SU-DHL-6 (cell line): ENCODE data around the gene ZNF469.

ENCODE experiments used
- EZH2phosphoT487 ChIP-seq: fragments of 200-600 bp; sonication (generic), shearing (Covaris generic); conservative IDR thresholded peaks from 2 replicates; pipeline ENCODE4 v1.6.1; 2018; ENCODE audit warnings: mild to moderate bottlenecking, antibody characterized with exemption, low read length, moderate library complexity, mixed read lengths
- TF ChIP-seq, protein P1 (sequence below): fragments of 200-600 bp; sonication (generic); IDR thresholded peaks from one replicate; pipeline ENCODE4 v1.5.1; 2017; ENCODE audit warnings: antibody characterized with exemption, mild to moderate bottlenecking, low read length, moderate library complexity; ENCODE audit not compliant: insufficient read depth, poor library complexity, severe bottlenecking

DNA sequence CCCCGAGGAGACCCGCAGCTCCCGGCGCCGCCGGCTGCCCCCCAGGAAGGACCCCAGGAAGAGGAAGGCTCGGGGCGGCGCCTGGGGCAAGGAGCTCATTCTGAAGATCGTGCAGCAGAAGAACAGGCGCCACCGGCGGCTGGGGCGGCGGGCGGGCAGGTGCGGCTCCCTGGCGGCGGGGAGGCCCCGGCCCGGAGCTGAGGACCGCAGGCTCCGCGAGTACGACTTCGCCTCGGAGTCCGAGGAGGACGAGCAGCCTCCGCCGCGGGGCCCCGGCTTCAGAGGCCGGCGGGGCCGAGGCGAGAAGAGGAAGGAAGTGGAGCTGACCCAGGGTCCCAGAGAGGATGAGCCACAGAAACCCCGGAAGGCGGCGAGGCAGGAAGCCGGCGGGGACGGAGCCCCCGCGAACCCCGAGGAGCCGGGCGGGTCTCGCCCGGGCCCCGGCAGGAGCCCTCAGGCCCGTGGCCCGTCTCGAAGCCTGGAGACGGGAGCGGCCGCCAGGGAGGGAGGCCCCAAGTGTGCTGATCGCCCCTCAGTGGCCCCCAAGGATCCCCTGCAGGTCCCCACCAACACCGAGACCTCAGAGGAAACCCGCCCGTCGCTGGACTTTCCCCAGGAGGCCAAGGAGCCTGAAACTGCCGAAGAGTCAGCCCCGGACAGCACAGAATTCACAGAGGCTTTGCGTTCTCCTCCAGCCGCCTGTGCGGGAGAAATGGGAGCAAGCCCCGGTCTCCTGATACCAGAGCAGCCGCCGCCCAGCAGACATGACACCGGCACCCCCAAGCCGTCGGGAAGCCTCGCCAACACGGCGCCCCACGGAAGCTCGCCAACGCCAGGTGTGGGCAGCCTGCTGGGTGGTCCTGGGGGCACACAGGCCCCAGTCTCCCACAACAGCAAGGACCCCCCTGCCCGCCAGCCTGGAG is 48.0 kb downstream of the ZNF469 start:
- no peak for TF ChIP-seq EZH2phosphoT487
- TF ChIP-seq, protein P1, sequence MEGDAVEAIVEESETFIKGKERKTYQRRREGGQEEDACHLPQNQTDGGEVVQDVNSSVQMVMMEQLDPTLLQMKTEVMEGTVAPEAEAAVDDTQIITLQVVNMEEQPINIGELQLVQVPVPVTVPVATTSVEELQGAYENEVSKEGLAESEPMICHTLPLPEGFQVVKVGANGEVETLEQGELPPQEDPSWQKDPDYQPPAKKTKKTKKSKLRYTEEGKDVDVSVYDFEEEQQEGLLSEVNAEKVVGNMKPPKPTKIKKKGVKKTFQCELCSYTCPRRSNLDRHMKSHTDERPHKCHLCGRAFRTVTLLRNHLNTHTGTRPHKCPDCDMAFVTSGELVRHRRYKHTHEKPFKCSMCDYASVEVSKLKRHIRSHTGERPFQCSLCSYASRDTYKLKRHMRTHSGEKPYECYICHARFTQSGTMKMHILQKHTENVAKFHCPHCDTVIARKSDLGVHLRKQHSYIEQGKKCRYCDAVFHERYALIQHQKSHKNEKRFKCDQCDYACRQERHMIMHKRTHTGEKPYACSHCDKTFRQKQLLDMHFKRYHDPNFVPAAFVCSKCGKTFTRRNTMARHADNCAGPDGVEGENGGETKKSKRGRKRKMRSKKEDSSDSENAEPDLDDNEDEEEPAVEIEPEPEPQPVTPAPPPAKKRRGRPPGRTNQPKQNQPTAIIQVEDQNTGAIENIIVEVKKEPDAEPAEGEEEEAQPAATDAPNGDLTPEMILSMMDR, result no peak
